ENCODE measurements around the gene SND1.

GRCh38 chr7:127665922-127666321 is 13.9 kb downstream of the SND1 start:
- TF ChIP-seq POLR2AphosphoS5 (IDR thresholded peaks at IDR 0.05; ENCODE audit: borderline replicate concordance, low read depth, low read length): no peak
- no peak for TF ChIP-seq EZH2 (IDR thresholded peaks at IDR 0.05)
